Stimulated activated naive B cell treated with anti-CD40 and anti-IgM and Interleukin-4, amounts not matched to agents 10 μg/mL and 1 μg/mL and 100 μg/mL, for 72 hours (primary cell): ENCODE measurements around the gene MTMR10.

Source experiments
- ATAC-seq, 2 donors: fragments of 150-1000 bp; cut with Tn5 transposase; replicated peaks; 2 replicates each; pipeline ENCODE4 v1.10.0; 2021; ENCODE audit warnings: moderate library complexity in 1 of 2
- DNase-seq: peaks from one replicate; pipeline ENCODE4 v3.0.0; 2021
- H3K27ac Mint-ChIP-seq: one replicate; pipeline ENCODE4 v1.8.0; 2022; ENCODE audit warnings: mild to moderate bottlenecking, mixed read lengths
- H3K27me3 Mint-ChIP-seq, 2 donors: one replicate each; pipeline ENCODE4 v1.8.0; 2022; ENCODE audit warnings: mixed read lengths in 2 of 2
- H3K36me3 Mint-ChIP-seq, 2 donors: one replicate each; pipeline ENCODE4 v1.8.0; 2022; ENCODE audit warnings: mixed read lengths in 2 of 2, mild to moderate bottlenecking in 1 of 2
- H3K4me1 Mint-ChIP-seq, 2 donors: one replicate each; pipeline ENCODE4 v1.8.0; 2022; ENCODE audit warnings: mixed read lengths in 2 of 2, mild to moderate bottlenecking in 1 of 2
- H3K4me3 Mint-ChIP-seq, 2 donors: one replicate each; pipeline ENCODE4 v1.8.0; 2022; ENCODE audit warnings: mild to moderate bottlenecking in 2 of 2, mixed read lengths in 2 of 2, moderate library complexity in 1 of 2
- H3K9me3 Mint-ChIP-seq, 2 donors: one replicate each; pipeline ENCODE4 v1.8.0; 2022; ENCODE audit warnings: mixed read lengths in 2 of 2, mild to moderate bottlenecking in 1 of 2

Gene MTMR10

GRCh38 chr15:31023841-31024240 lies 32.4 kb upstream of the MTMR10 start:
- no peak for ATAC-seq
- no peaks in the 10 kb centered on the region for H3K36me3 Mint-ChIP-seq
- peaks cover 31 to 44% of the 10 kb centered on the region in 2 donors for H3K4me1 Mint-ChIP-seq
- DNase-seq: no peak
- H3K27ac Mint-ChIP-seq: peak overlapping the region; percentile 33
- H3K4me3 Mint-ChIP-seq: no peak overlapping the region
- peaks cover 0 to 3% of the 10 kb centered on the region in 2 donors for H3K9me3 Mint-ChIP-seq
- no peaks in the 10 kb centered on the region for H3K27me3 Mint-ChIP-seq

- H3K27ac Mint-ChIP-seq: no peak overlapping the region
Measured at GRCh38 chr15:31021067-31021665, 29.7 kb upstream of the MTMR10 start.

GRCh38 chr15:31020542-31020941 lies 29.1 kb upstream of the MTMR10 start:
- peak in 1 of 2 donors; percentile 26 for ATAC-seq
- Mint-ChIP-seq H3K27me3 (no peaks in the 10 kb centered on the region), H3K4me3 (no peak overlapping the region), H3K4me1 (peaks cover 31 to 49% of the 10 kb centered on the region in 2 donors), H3K9me3 (peaks cover 0 to 3% of the 10 kb centered on the region in 2 donors), H3K27ac (no peak overlapping the region), H3K36me3 (no peaks in the 10 kb centered on the region)
- no peak for DNase-seq

More at GRCh38 chr15:31021067-31021665, 29.7 kb upstream of the MTMR10 start:
- H3K4me3 Mint-ChIP-seq: peak overlapping the region in 1 of 2 donors; percentile 4
- peaks cover 0 to 3% of the 10 kb centered on the region in 2 donors for H3K9me3 Mint-ChIP-seq
- no peaks in the 10 kb centered on the region for H3K36me3 Mint-ChIP-seq
- DNase-seq (no peak), ATAC-seq (peak; percentile 89 to 96)
- H3K27me3 Mint-ChIP-seq: no peaks in the 10 kb centered on the region
- peaks cover 29 to 45% of the 10 kb centered on the region in 2 donors for H3K4me1 Mint-ChIP-seq

- no peak overlapping the region for H3K27ac Mint-ChIP-seq
- H3K9me3 Mint-ChIP-seq: peaks cover 0 to 3% of the 10 kb centered on the region in 2 donors
- H3K27me3 Mint-ChIP-seq: no peaks in the 10 kb centered on the region
- no peak overlapping the region for H3K4me3 Mint-ChIP-seq
- no peak for DNase-seq
- H3K36me3 Mint-ChIP-seq: no peaks in the 10 kb centered on the region
- H3K4me1 Mint-ChIP-seq: peaks cover 34 to 53% of the 10 kb centered on the region in 2 donors
- no peak for ATAC-seq
Measured at GRCh38 chr15:31019986-31020385, 28.6 kb upstream of the MTMR10 start.

GRCh38 chr15:31017311-31017710 lies 25.9 kb upstream of the MTMR10 start:
- Mint-ChIP-seq H3K4me1 (peaks cover 36 to 48% of the 10 kb centered on the region in 2 donors), H3K4me3 (no peak overlapping the region), H3K27me3 (no peaks in the 10 kb centered on the region), H3K27ac (no peak overlapping the region), H3K9me3 (peaks cover 4 to 5% of the 10 kb centered on the region in 2 donors), H3K36me3 (peaks cover 0 to 12% of the 10 kb centered on the region in 2 donors)
- ATAC-seq: no peak
- no peak for DNase-seq

GRCh38 chr15:31016446-31016915 lies 25.1 kb upstream of the MTMR10 start:
- Mint-ChIP-seq H3K9me3 (peaks cover 6% of the 10 kb centered on the region in 2 donors), H3K4me1 (peaks cover 36 to 46% of the 10 kb centered on the region in 2 donors), H3K36me3 (peaks cover 0 to 13% of the 10 kb centered on the region in 2 donors), H3K27me3 (no peaks in the 10 kb centered on the region), H3K4me3 (no peak overlapping the region), H3K27ac (no peak overlapping the region)
- ATAC-seq: no peak
- DNase-seq: no peak

GRCh38 chr15:31014608-31014925 lies 23.1 kb upstream of the MTMR10 start:
- no peaks in the 10 kb centered on the region for H3K27me3 Mint-ChIP-seq
- peaks cover 6 to 7% of the 10 kb centered on the region in 2 donors for H3K9me3 Mint-ChIP-seq
- ATAC-seq: no peak
- peaks cover 0 to 13% of the 10 kb centered on the region in 2 donors for H3K36me3 Mint-ChIP-seq
- H3K27ac Mint-ChIP-seq: no peak overlapping the region
- H3K4me1 Mint-ChIP-seq: peaks cover 23 to 32% of the 10 kb centered on the region in 2 donors
- DNase-seq: no peak
- H3K4me3 Mint-ChIP-seq: no peak overlapping the region

GRCh38 chr15:31013863-31014607 lies 22.6 kb upstream of the MTMR10 start:
- peak overlapping the region; percentile 80 for H3K27ac Mint-ChIP-seq
- DNase-seq: no peak
- H3K27me3 Mint-ChIP-seq: no peaks in the 10 kb centered on the region
- peaks cover 6 to 10% of the 10 kb centered on the region in 2 donors for H3K9me3 Mint-ChIP-seq
- H3K4me1 Mint-ChIP-seq: peaks cover 27 to 38% of the 10 kb centered on the region in 2 donors
- peak overlapping the region; percentile 12 to 21 for H3K4me3 Mint-ChIP-seq
- H3K36me3 Mint-ChIP-seq: peaks cover 0 to 13% of the 10 kb centered on the region in 2 donors
- peak; percentile 97 to 99 for ATAC-seq

GRCh38 chr15:31012455-31012854 lies 21.0 kb upstream of the MTMR10 start:
- ATAC-seq (no peak), DNase-seq (no peak)
- Mint-ChIP-seq H3K4me1 (peaks cover 32 to 47% of the 10 kb centered on the region in 2 donors), H3K27me3 (no peaks in the 10 kb centered on the region), H3K9me3 (peaks cover 6 to 10% of the 10 kb centered on the region in 2 donors), H3K27ac (no peak overlapping the region), H3K4me3 (no peak overlapping the region), H3K36me3 (peaks cover 0 to 13% of the 10 kb centered on the region in 2 donors)

GRCh38 chr15:31010036-31010435 lies 18.6 kb upstream of the MTMR10 start:
- ATAC-seq: no peak
- H3K4me1 Mint-ChIP-seq: peaks cover 43 to 57% of the 10 kb centered on the region in 2 donors
- no peak overlapping the region for H3K4me3 Mint-ChIP-seq
- peaks cover 0 to 13% of the 10 kb centered on the region in 2 donors for H3K36me3 Mint-ChIP-seq
- H3K9me3 Mint-ChIP-seq: peaks cover 6 to 10% of the 10 kb centered on the region in 2 donors
- DNase-seq: no peak
- no peaks in the 10 kb centered on the region for H3K27me3 Mint-ChIP-seq
- H3K27ac Mint-ChIP-seq: no peak overlapping the region

GRCh38 chr15:31005660-31006059 lies 14.2 kb upstream of the MTMR10 start:
- Mint-ChIP-seq H3K27me3 (no peaks in the 10 kb centered on the region), H3K27ac (peak overlapping the region; percentile 89), H3K36me3 (no peaks in the 10 kb centered on the region), H3K4me1 (peaks cover 42 to 59% of the 10 kb centered on the region in 2 donors), H3K9me3 (peaks cover 0 to 3% of the 10 kb centered on the region in 2 donors), H3K4me3 (peak overlapping the region; percentile 35 to 71)
- DNase-seq (no peak), ATAC-seq (peak; percentile 65 to 79)

- peak; percentile 89 to 91 for ATAC-seq
- Mint-ChIP-seq H3K27me3 (no peaks in the 10 kb centered on the region), H3K4me1 (peaks cover 44 to 60% of the 10 kb centered on the region in 2 donors), H3K27ac (no peak overlapping the region), H3K4me3 (peak overlapping the region; percentile 54 to 73), H3K36me3 (no peaks in the 10 kb centered on the region), H3K9me3 (peaks cover 0 to under 1% of the 10 kb centered on the region in 2 donors)
- peak; percentile 67 for DNase-seq
Measured at GRCh38 chr15:31004220-31004733, 12.8 kb upstream of the MTMR10 start.

GRCh38 chr15:31001702-31002101 lies 10.3 kb upstream of the MTMR10 start:
- Mint-ChIP-seq H3K36me3 (peaks cover 0 to 2% of the 10 kb centered on the region in 2 donors), H3K9me3 (no peaks in the 10 kb centered on the region), H3K27ac (no peak overlapping the region), H3K4me1 (peaks cover 33 to 44% of the 10 kb centered on the region in 2 donors), H3K4me3 (no peak overlapping the region), H3K27me3 (no peaks in the 10 kb centered on the region)
- no peak for DNase-seq
- ATAC-seq: no peak

GRCh38 chr15:30999729-31000128 lies 8.3 kb upstream of the MTMR10 start:
- Mint-ChIP-seq H3K27ac (no peak overlapping the region), H3K36me3 (peaks cover 0 to 2% of the 10 kb centered on the region in 2 donors), H3K4me1 (peaks cover 22 to 26% of the 10 kb centered on the region in 2 donors), H3K9me3 (no peaks in the 10 kb centered on the region), H3K27me3 (no peaks in the 10 kb centered on the region), H3K4me3 (no peak overlapping the region)
- DNase-seq: no peak
- no peak for ATAC-seq
